HG03108 (cell line): ENCODE measurements around the gene BNC1.
"Not testable (repeated sequence)": the region's sequence is repeated elsewhere in the genome, so short reads cannot be mapped to it uniquely, and the experiment has no call there.

Experiments
- ATAC-seq: cut with Tn5 transposase; IDR thresholded peaks from one replicate; pipeline ENCODE4 v1.9.1; 2021; ENCODE audit warnings: moderate library complexity; ENCODE audit not compliant: unreplicated experiment

The BNC1 gene

GRCh38 chr15:83250781-83251180, 33.7 kb downstream of the BNC1 start:
- ATAC-seq: no peak

DNA sequence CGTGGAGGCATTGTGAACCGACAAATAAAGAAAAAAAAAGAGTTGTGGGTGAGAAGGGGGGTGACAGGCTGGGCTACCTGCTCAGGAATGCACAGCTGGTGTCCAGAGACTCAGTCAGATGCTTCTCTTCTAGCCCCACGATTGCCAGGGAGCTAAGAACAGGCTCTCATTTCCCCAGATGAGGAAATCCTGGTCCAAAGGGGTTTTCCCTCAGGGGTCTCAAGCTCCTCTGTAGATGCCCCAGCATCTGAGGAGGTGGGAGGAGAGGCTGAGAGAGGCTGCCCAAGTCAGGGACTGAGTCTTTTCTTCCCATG, 35.5 kb downstream of the BNC1 start:
- no peak for ATAC-seq

DNA sequence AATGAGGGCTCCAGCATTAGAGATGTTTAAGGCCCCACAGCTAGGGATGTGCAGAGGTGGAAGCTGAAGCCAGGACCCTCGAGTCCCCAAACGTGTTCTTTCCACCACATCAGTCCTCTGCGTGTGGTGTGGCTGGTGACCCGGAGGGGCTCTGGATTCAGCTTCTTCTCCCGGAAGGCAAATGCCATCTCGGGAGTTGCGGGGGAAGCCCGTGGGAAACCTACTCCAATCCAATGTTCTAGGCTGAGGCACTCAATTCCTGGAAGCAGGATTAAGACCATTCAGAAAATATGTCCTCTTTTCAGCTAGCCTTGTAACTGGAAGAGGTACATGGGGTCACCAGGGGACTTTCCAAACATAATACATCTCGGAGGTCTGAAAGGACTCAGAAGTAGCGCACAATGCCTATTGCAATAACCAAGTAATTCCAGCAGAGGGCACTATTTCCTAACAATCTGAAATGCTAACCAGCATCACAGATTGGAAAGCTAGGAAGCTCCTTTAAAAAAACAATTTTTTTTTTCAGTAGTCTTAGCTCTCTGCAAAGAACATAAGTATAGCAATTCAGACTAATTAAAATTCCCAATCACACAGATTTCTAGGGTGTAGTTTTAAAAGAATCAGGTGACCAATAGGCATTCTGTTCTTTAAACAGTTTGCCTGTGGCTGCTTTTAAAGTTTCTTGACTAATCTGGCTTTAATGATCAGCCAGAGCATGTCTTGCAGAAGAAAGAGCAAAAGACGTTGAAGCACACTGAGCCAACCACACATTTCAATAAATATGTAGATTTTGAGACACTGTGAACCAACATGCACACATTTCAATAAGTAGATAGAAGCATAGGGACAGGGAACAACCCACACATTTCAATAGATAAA, 36.1 kb downstream of the BNC1 start:
- ATAC-seq: no peak

GRCh38 chr15:83243634-83244033, 40.8 kb downstream of the BNC1 start:
- ATAC-seq: no peak

- no peak for ATAC-seq
Observed at GRCh38 chr15:83230242-83230641, 54.2 kb downstream of the BNC1 start.

- ATAC-seq: no peak
Observed at GRCh38 chr15:83225449-83225848, 59.0 kb downstream of the BNC1 start.

DNA sequence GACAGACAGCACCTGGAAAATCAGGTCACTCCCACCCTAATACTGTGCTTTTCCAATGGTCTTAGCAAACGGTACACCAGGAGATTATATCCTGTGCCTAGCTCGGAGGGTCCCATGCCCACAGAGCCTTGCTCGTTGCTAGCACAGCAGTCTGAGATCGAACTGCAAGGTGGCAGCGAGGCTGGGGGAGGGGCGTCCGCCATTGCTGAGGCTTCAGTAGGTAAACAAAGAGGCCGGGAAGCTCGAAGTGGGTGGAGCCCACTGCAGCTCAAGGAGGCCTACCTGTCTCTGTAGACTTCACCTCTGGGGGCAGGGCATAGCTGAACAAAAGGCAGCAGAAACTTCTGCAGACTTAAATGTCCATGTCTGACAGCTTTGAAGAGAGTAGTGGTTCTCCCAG, 62.7 kb downstream of the BNC1 start:
- ATAC-seq: not testable (repeated sequence)

DNA sequence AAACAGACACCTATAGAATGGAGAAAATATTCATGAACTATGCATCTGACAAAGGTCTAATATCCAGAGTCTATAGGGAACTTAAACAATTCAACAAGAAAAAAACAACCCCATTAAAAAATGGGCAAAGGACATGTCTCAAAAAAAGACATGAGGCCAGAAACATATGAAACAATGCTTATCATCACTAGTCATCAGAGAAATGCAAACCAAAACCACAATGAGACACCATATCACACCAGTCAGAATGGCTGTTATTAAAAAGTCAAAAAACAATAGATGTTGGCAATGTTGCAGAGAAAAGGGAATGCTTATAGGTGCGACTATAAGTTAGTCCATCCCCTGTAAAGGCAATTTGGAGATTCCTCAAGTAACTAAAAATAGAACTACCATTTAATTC, 65.4 kb downstream of the BNC1 start:
- no peak for ATAC-seq

DNA sequence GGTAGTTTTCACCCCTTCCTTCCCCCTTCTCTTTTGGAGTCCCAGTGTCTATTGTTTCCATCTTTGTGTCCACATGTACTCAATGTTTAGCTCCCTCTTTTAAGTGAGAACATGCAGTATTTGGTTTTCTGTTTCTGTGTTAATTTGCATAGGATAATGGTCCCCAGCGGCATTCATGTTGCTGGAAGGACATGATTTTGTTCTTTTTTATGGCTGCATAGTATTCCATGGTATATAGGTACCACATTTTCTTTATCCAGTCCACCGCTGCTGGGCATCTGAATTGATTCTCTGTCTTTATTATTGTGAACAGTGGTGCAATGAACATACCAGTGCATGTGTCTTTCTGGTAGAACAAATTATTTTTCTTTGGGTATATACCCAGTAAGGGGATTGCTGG, 69.2 kb downstream of the BNC1 start:
- no peak for ATAC-seq

DNA sequence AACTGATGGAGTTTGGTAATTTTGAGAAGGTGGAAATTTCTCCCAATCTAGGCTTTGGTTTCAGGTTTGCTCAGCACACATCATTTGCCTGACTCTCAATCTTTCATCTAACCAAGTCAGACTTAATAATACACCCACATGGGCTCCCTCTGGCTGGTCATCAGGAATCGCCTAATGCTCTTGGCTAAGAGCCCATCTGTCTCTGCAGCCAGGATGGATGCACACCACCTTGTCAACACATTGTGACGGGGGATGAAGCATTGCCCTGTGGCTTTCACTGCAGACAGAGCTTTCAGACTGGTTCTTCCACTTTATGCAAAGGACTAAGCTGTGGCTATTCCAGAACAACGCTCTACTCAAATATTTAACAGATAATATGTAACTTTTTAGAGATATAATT, 73.8 kb downstream of the BNC1 start:
- ATAC-seq: no peak

GRCh38 chr15:83209333-83209732, 75.1 kb downstream of the BNC1 start:
- no peak for ATAC-seq

- ATAC-seq: no peak
Observed at GRCh38 chr15:83208367-83208661, 76.2 kb downstream of the BNC1 start.

- no peak for ATAC-seq
Observed at GRCh38 chr15:83207660-83208366, 76.7 kb downstream of the BNC1 start, which contains the start of gene HDGFL3. Gene HDGFL3 (minus strand): TSS chr15:83207823. CDS start chr15:83207414, 409 bp downstream.

- no peak for ATAC-seq
Observed at GRCh38 chr15:83207009-83207659, 77.3 kb downstream of the BNC1 start.

- no peak for ATAC-seq
Observed at GRCh38 chr15:83206526-83207008, 77.9 kb downstream of the BNC1 start.
